HG03095 (cell line): ENCODE measurements around the gene FAM168B.

Experiments
- ATAC-seq: cut with Tn5 transposase; IDR thresholded peaks from one replicate; pipeline ENCODE4 v1.9.1; 2021; ENCODE audit warnings: moderate library complexity; ENCODE audit not compliant: unreplicated experiment

The FAM168B gene

GRCh38 chr2:131040661-131041401, 52.4 kb downstream of the FAM168B start:
- ATAC-seq: no peak

GRCh38 chr2:131039908-131040660, 53.2 kb downstream of the FAM168B start:
- no peak for ATAC-seq

DNA sequence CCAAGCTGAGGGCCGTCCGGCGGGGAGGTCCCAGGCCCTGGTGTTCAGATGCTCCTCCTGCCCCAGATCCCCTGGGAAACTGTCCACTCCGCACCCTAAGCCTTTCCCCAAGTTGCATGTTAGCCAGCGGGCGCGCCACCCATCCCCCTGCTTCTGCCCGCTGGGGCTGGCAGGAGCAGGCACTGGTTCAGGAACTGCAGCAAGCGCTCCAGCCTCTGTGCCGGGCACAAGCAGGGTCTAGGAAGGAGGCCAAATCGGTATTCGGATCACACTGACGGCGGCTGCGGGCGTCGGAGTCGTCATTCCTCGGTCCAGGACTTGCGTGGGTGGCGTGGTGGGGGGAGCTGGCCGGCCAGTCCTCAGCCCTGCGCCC, 53.7 kb downstream of the FAM168B start:
- no peak for ATAC-seq

GRCh38 chr2:131039101-131039440, 54.2 kb downstream of the FAM168B start:
- ATAC-seq: no peak

DNA sequence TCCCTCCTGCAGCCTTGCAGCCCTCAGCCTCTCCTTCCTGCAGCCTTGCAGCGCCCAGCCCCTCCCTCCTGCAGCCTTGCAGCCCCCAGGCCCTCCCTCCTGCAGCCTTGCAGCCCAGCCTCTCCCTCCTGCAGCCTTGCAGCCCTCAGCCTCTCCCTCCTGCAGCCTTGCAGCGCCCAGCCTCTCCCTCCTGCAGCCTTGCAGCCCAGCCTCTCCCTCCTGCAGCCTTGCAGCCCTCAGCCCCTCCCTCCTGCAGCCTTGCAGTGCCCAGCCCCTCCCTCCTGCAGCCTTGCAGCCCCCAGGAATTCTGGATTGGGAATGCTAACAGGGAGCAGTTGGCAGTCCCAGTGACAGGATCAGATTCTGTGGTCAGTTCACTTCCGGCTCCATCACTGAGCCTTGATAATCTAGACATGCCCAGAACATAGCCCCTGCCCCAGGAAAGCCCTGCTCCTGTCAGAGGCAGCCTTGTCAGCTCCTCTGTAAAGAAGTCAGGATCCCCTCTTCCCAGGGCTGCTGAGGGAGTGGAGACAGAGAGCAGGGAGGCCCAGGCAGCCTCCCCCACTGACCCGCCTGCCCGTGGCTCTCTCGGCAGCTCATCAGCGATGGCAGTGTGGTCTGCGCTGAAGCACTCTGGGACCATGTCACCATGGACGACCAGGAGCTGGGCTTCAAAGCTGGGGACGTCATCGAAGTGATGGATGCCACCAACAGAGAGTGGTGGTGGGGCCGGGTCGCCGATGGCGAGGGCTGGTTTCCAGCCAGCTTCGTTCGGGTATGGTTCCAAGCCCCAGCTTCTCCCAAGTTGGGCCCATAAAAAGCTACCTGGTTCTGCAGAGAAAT, 54.8 kb downstream of the FAM168B start:
- ATAC-seq: no peak

DNA sequence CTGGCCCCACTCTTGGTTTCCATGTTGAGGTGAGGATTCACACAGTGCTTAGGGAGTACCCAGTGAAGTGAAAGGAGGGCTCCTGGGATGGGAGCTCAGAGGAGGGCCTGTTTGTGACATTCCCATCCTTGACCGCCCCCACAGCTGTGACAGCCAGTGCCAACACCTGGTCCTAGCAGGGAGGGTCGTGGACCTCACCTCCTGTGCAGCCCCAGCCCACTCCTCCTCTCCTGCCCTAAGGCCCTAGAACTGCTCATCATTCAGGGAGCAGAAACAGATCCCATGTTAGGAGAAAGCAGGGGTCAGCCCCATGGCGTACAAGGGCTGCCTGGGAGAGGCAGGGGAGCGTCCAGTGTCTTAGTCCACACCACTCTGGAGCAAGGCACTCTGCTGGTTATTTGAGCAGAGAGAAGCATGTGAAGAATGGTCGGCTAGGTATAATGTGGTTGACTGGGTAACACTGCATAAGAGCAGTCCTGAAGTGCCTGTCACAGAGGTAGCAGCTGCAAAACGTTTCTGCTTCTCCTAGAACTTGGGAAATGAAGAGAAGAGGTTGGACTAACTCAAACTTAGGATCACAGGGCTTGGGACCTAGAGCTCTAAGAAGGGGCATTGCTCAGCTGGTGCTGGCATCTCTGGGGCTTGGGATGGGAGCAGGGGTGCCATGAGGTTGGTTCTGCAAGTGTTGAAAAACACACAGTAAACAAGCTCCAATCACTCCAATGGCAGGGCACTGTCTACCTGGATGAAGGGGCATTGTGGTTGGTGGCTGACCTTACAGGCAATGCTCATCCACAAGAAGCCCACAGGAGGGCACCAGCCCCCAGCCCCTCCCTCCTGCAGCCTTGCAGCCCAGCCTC, 55.6 kb downstream of the FAM168B start:
- ATAC-seq: no peak

DNA sequence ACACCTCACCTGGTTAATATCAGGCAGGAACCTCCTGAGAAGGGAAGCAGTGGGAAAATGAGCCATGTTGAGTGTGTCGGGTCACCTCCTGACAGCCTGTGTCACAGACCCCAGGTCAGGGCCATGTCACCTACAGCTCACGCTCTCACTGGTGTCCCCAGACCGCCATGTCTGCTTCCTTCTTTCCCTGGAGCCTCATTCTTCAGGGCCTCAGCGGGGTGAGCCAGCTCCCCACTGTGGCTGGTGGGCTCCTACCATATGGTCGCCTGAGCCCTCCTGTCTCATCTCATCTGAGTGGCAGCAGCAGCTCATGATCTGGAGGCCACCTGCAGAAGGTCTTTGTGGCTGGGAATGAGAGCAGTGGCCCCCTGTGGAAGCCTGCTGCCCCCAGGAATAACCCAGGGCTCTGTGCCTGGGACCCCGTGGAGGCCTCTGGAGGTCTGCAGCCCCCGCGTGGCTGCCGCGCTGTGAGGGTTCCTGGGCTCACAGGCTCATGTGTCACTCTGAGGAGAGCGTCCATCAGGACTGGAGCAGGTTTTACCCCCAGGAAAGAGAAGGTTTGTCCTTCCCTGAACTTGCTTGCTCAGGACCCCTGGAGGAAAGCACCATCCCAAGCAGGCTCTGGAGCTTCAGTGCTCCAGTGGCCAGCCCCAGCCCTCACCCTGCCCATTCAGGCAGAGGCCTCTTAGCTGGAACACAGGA, 56.4 kb downstream of the FAM168B start:
- no peak for ATAC-seq

GRCh38 chr2:131036269-131036668, 57.0 kb downstream of the FAM168B start:
- no peak for ATAC-seq

GRCh38 chr2:131035826-131036231, 57.4 kb downstream of the FAM168B start:
- ATAC-seq: no peak

DNA sequence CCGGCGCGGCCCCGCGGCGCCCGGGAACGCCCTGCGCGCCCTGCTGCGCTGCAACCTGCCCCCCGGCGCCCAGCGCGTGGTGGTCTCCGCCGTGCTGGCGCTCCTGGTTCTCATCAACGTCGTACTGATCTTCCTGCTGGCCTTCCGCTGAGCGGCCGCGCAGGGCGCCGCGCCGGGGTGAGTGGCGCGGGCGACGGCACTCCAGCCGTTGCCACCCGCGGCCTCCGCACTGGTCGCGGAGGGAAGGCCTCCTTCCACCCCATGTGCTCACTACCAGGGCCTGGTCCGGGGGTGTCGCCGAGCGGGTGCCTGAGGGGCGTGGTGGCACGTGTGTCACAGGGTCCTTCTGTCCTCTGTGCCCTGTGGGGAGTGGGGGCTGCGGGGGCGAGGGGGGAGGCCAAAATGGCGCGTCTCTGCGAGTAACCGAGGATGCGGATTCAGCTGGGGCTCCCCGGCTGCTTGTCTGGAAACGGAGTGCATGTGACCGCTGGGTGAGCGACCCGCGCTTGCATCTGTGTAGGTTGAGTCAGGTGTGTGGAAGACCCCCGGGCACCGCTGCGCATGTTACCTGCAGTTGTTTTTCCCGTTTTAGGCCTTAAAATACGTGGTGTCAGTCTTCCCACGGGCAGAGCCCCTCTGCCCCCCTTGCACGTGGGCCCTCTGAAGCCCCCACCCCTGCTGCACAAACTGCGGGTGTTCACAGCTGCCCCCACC, 58.0 kb downstream of the FAM168B start:
- ATAC-seq: no peak

GRCh38 chr2:131034122-131035051, 58.9 kb downstream of the FAM168B start:
- ATAC-seq: no peak

GRCh38 chr2:131033786-131034121, 59.5 kb downstream of the FAM168B start:
- no peak for ATAC-seq

GRCh38 chr2:131032393-131032836, 60.8 kb downstream of the FAM168B start:
- no peak for ATAC-seq

GRCh38 chr2:131031875-131032274, 61.4 kb downstream of the FAM168B start:
- no peak for ATAC-seq

GRCh38 chr2:131031431-131031841, 61.8 kb downstream of the FAM168B start:
- no peak for ATAC-seq

GRCh38 chr2:131030478-131030971, 62.7 kb downstream of the FAM168B start:
- ATAC-seq: no peak

DNA sequence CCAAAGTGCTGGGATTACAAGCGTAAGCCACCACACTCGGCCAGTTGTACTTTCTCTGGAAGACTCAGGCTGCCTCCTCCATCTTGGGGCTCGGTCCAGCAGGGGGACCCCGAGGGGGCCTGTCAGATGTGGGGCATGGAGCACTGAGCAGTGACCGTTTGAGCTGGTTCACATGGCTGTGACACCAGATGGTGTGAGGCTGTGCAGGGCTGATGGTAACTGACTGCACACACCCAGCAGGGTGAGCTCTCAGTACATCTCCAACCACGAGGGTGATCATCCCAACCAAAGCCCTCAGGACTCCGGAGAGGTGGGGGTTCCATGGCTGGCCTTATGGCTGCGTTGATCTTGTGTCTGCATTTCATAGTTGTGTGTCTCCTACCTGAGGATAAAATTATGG, 63.4 kb downstream of the FAM168B start:
- no peak for ATAC-seq
